Fibroblast of mammary gland (primary cell): ENCODE data around the gene MLLT10.

Source experiments
- DNase-seq: peaks from one replicate; pipeline ENCODE4 v3.0.0-alpha.2; 2010; ENCODE audit warnings: low read depth
- H3K4me3 ChIP-seq: 2 replicates; pipeline ENCODE4 v1.5.1; 2011; ENCODE audit warnings: low read depth, mild to moderate bottlenecking, low read length, moderate library complexity; ENCODE audit not compliant: control insufficient read depth
- TF ChIP-seq, protein P1 (sequence below): conservative IDR thresholded peaks from 2 replicates; pipeline ENCODE4 v1.5.1; 2011; ENCODE audit warnings: low read depth, low read length, inconsistent platforms; ENCODE audit not compliant: control insufficient read depth, insufficient read depth

MLLT10 gene

DNA sequence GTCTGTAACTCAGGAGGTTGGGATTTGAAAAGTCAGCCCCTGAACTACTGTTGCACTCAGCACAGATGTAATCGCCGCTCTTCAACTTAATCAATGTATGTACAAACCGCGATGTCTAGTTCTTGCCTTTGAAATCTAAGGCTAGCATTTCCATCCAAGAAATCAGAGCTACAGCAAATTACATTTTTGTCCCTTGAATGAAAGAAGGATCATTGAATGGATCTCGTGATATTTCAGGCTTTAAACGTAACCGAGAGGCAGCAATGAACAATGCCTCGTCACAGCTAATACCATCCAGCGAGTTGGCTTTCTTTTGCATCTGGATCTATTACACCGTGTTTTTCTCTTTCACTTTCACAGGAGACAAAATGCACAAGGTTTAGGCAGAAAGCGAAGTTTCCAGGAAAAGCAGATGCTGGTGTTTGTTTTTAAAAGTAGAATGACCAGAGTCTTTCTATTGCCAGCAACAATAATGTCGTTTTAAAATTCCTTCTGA, 14.0 kb upstream of the MLLT10 start:
- peak overlapping the region; percentile 61 for H3K4me3 ChIP-seq
- TF ChIP-seq, protein P1, sequence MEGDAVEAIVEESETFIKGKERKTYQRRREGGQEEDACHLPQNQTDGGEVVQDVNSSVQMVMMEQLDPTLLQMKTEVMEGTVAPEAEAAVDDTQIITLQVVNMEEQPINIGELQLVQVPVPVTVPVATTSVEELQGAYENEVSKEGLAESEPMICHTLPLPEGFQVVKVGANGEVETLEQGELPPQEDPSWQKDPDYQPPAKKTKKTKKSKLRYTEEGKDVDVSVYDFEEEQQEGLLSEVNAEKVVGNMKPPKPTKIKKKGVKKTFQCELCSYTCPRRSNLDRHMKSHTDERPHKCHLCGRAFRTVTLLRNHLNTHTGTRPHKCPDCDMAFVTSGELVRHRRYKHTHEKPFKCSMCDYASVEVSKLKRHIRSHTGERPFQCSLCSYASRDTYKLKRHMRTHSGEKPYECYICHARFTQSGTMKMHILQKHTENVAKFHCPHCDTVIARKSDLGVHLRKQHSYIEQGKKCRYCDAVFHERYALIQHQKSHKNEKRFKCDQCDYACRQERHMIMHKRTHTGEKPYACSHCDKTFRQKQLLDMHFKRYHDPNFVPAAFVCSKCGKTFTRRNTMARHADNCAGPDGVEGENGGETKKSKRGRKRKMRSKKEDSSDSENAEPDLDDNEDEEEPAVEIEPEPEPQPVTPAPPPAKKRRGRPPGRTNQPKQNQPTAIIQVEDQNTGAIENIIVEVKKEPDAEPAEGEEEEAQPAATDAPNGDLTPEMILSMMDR = no peak
- DNase-seq = peak; percentile 82

- DNase-seq = no peak
- TF ChIP-seq, protein P1 = no peak
Measured at GRCh38 chr10:21520509-21520908, 13.5 kb upstream of the MLLT10 start.

GRCh38 chr10:21520949-21521348, 13.1 kb upstream of the MLLT10 start:
- TF ChIP-seq, protein P1 = no peak
- DNase-seq = no peak
- H3K4me3 ChIP-seq = no peak overlapping the region

More at GRCh38 chr10:21520509-21520908, 13.5 kb upstream of the MLLT10 start:
- H3K4me3 ChIP-seq = peak overlapping the region; percentile 61

DNA sequence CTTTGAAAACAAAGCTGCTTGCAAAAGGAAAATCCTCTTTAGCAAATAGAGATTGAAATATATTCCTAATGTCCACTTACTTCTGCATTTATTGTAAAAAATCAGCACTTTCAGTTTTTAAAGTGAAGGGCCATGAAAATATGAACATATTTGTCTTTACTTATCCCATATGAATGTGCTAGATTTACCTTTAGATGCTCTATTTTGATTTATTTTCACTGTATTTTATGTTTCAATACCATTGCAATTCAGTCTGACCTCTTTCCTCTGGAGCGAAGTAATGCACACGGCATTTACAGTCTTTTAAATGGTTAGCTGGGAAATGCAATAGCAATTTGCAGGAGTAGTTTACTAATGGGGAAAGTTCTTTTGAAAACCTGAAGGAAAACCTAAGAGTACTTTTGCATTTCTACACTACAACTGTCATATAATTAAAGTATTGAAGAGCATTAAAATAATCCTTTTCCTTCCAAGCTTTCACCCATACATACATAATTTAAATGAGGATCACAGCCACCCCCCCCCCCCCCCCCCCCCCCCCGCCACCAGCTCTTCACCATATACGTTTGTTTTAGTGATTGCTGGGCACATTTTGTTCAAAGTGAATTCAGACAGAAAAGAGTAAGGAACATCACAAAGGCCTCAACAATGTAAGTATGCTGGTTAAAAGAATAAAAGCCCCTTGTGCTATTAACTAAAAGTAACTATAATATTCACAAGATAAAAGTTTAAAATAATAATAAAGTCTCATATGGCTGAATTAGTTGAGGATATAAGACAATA, 12.1 kb upstream of the MLLT10 start:
- no peak for DNase-seq
- no peak overlapping the region for H3K4me3 ChIP-seq
- TF ChIP-seq, protein P1 = no peak

GRCh38 chr10:21522631-21523406, 11.2 kb upstream of the MLLT10 start:
- no peak for DNase-seq
- H3K4me3 ChIP-seq = no peak overlapping the region
- TF ChIP-seq, protein P1 = no peak

- TF ChIP-seq, protein P1 = no peak
- peak; percentile 56 for DNase-seq
- H3K4me3 ChIP-seq = no peak overlapping the region
Measured at GRCh38 chr10:21523557-21524008, 10.4 kb upstream of the MLLT10 start.
